Occipital lobe (tissue), 2 donors: Measurements from ENCODE around the gene SLC9A2. TPM values are rescaled to one million over a fixed set of nuclear protein-coding genes. Genes with fewer than 3 reads are reported as not detected.

Experiments used
- DNase-seq: peaks from one replicate; lab custom pipeline; 2025; lab: John Stamatoyannopoulos, UW
- total RNA-seq: library from RNA; depleted of rRNA; stranded (reverse); fragments of >200 nt; gene quantifications from one replicate; pipeline ENCODE4 v1.2.3, GENCODE V29; 2014

SLC9A2 gene
- total RNA-seq: 2.0 TPM

- DNase-seq: no peak
Observed at GRCh38 chr2:102619414-102620319, at the start of gene SLC9A2. TSS of gene SLC9A2 (plus strand) at chr2:102619553. CDS start at chr2:102619849, 296 bp downstream.

DNA sequence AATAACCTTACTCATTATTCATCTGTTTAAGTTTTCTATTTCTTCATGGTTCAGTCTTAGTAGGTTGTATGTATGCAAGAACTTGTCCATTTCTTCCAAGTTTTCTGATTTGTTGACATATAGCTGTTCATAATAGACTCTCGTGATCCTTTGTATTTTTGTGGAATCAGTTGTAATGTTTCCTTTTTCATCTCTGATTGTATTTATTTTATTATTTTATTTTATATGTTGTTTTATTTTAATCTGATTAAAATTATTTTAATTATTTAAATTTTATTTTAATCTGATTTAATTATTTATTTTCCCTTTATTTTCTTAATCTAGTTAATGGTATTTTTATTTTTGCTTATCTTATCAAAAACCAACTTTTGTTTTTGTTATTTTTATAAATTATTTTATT lies 43.5 kb upstream of the SLC9A2 start:
- no peak for DNase-seq

DNA sequence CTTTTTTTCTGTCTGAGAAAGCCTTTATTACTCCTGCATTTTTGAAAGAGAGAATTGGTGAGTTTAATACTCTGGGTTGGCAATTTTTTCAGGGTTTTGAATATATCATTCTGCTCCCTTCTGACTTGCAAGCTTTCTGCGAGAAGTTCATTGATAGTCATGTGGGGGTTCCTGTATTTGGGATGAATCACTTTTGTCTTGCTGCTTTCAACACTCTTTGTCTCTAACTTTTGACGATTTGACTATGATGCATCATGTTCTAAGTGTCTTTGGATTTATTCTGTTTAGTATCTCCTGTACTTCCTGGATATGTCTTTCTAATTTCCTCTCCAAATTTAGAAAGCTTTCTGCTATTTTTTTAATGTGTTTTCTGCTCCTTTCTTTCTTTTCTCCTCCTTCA lies 41.0 kb upstream of the SLC9A2 start:
- DNase-seq: no peak

DNA sequence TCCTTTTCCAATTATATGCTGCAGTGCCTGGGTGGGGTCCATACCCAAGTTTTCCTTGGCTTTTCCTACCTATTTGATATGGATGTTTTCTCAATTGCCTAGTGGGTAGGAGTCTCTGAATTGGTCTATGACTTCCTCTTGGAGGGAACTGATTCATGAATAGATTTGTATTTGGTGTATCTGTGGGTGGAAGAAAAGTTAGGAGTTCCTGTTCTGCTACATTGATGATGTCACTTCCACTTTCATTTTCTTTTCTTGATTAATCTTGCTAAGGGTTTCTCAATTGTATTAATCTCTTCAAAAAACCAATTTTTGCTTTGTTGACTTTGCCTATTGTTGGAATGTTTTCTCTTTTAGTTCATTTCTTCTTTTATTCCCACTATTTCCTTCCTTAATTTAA lies 37.4 kb upstream of the SLC9A2 start:
- DNase-seq: no peak

DNA sequence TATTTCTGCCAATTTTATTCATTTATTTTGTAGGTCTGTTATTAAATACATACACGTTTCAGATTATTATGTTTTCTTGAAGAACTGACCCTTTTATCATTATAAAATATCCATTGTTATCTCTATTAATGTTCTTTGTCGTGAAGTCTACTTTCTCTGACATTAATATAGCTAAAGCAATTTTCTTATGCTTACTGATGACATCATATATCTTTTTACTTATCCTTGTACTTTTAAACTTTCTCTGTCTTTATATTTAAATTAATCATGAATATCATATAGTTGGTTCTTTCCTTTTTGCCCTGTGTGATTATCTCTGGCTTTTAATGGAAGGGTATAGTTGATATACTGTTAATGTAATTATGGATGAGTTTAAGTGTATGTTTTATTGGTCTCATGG lies 36.5 kb upstream of the SLC9A2 start:
- DNase-seq: no peak

- no peak for DNase-seq
Observed at GRCh38 chr2:102585847-102586404, 33.4 kb upstream of the SLC9A2 start.

GRCh38 chr2:102588213-102588939 lies 31.0 kb upstream of the SLC9A2 start:
- no peak for DNase-seq

GRCh38 chr2:102589444-102589843 lies 29.9 kb upstream of the SLC9A2 start:
- DNase-seq: no peak

- DNase-seq: no peak
Observed at GRCh38 chr2:102591491-102592045, 27.8 kb upstream of the SLC9A2 start.

DNA sequence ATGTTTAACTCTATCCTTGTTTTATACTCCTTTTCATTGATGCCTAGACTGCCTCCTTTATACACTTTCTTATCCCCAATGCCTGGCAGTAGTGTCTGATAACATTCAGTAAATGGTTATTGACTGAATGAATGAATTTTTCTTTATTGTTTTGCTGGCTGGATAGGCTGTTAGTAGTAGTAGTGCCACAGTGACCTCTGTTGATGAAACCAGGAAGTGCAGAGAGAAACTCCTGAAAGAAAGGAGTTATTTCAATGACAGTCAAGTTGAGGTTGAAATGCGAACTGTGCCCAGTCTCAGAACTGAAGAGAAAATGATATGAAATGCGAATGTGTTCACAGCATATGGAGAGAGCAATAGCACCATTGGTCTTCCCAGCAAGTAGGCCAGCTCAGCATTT lies 26.8 kb upstream of the SLC9A2 start:
- no peak for DNase-seq

- DNase-seq: no peak
Observed at GRCh38 chr2:102593516-102593915, 25.8 kb upstream of the SLC9A2 start.

GRCh38 chr2:102594445-102595016 lies 24.8 kb upstream of the SLC9A2 start:
- DNase-seq: no peak

- DNase-seq: no peak
Observed at GRCh38 chr2:102597788-102598187, 21.6 kb upstream of the SLC9A2 start.

DNA sequence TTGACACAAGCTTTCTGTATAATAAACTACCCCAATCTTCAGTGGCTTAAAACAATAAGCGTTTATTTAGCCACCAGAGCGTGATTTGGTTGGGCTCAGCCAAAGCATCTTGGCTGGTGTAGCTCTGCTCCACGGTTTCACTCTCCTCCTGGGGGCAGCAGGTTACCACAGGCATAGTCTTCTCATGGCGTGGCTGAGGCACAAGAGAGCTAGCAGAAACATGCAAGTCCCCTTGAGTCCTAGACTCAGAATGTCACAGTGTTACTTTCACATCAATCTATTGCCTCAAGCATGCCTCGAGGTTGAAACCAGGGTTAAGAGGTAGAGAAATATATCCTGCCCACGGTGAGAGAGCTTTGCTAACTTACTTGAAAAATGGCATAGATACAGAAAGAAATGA lies 19.9 kb upstream of the SLC9A2 start:
- DNase-seq: no peak

- DNase-seq: no peak
Observed at GRCh38 chr2:102601730-102602129, 17.6 kb upstream of the SLC9A2 start.

- no peak for DNase-seq
Observed at GRCh38 chr2:102603904-102604303, 15.4 kb upstream of the SLC9A2 start.

DNA sequence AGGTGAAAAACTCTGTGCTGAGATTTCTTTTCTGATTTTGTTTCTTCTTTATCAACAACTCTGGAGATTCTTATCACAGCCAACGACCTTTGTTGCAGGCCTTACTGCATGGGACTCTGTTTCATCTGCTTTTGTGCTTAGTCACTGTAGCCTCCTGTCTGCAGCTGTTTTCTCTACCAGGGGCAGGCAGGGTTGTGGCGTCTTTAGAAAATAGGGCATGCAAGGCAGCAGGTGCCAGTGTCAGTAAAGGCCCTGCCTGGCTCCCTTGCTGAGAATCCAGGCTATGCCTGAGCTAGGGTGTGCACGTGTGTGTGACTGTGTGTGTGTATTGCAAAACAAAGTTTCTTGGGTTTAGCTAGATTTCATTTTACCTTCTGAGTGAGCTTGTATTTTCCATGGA lies 14.6 kb upstream of the SLC9A2 start:
- DNase-seq: no peak

GRCh38 chr2:102606353-102606752 lies 13.0 kb upstream of the SLC9A2 start:
- no peak for DNase-seq

- DNase-seq: no peak
Observed at GRCh38 chr2:102615620-102616436, 3.5 kb upstream of the SLC9A2 start.

DNA sequence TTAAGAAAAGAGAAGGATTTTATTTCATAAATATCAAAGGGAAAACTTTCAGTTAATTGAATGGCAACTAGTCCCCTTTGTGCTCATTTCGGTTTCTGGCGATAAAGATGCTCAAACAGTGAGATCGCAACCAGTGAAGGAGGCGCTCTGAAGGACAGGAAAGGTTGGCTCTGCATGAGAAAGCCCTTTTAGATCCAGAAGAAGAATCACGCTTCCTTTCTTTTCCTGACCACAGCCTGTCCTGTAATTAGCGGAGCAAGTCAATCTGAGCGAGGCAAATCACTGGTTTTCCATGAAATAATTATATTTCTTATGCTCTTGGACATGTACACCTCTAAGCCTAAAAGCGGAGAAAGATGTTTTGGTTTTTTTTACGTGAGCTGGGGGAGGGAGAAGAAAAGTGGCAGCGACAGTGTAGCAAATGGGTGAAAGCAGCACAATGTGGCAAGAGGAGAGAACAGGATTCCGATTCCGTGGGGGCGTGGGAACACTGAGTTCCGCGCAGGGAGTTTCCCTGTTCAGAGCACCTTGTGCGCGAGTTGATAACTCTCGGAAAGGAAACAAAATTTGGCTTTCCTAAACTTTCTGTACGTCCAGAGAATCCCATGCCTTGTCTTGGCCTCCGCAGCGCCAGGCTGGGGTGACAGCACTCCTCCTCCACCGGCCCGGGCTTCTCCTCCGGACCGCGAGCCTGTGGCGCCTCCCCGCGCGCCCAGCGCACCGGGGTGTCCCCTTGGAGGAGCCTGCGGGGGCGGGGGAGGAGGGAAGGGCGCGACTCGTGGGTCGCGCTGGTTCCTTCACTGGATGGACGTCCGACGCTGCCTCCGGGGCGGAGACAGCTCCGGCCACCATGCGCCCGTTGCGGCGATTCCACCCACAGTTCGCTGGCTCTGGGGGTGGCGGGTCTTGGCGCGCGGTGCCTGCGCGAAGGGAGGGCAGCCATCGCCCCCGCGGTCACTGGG lies 620 bp upstream of the SLC9A2 start:
- no peak for DNase-seq
